ENCODE data around the gene KLHL24. TPM values are rescaled to one million over a fixed set of nuclear protein-coding genes. Genes with fewer than 3 reads are reported as not detected.
"Not testable (repeated sequence)": the region's sequence is repeated elsewhere in the genome, so short reads cannot be mapped to it uniquely, and the experiment has no call there.

The KLHL24 gene
- polyA plus RNA-seq, 3 donors from 2014 or later, result 33.4 to 52.5 (median 49.8) TPM

GRCh38 chr3:183695569-183696364 lies 60.3 kb downstream of the KLHL24 start:
- no peak for DNase-seq
- Mint-ChIP-seq H3K36me3 (no peaks in the 10 kb centered on the region), H3K27me3 (ENCODE audit: low read depth in 3 of 3) (peaks cover 0 to 4% (median 2%) of the 10 kb centered on the region in 3 donors), H3K9me3 (no peaks in the 10 kb centered on the region), H3K27ac (peak overlapping the region in 1 of 6 donors; percentile 8), H3K4me1 (peaks cover 30 to 34% of the 10 kb centered on the region in 2 donors), H3K4me3 (peak overlapping the region in 4 of 5 donors; percentile 14 to 91 (median 60))

- H3K9me3 Mint-ChIP-seq, result no peaks in the 10 kb centered on the region
- H3K36me3 Mint-ChIP-seq, result peaks cover 0 to 4% (median 0%) of the 10 kb centered on the region in 3 donors
- H3K4me3 Mint-ChIP-seq, result peak overlapping the region; percentile 78 to 91 (median 87)
- peak overlapping the region; percentile 78 to 94 (median 88) for H3K27ac Mint-ChIP-seq
- peaks cover 0 to 4% (median 2%) of the 10 kb centered on the region in 3 donors for H3K27me3 Mint-ChIP-seq (ENCODE audit: low read depth in 3 of 3)
- DNase-seq, result no peak
- peaks cover 35 to 43% of the 10 kb centered on the region in 2 donors for H3K4me1 Mint-ChIP-seq
Observed at GRCh38 chr3:183697123-183697609, 61.7 kb downstream of the KLHL24 start.

GRCh38 chr3:183697610-183698317 lies 62.3 kb downstream of the KLHL24 start, which contains the start of gene YEATS2:
YEATS2 (plus strand) TSS chr3:183697797; CDS start chr3:183715163, 17,366 bp downstream.
- Mint-ChIP-seq H3K27ac (peak within 1 kb of the TSS; percentile 78 to 94 (median 88)), H3K9me3 (no peaks in the 10 kb centered on the region), H3K4me3 (peak within 1 kb of the TSS; percentile 93 to 98 (median 95)), H3K27me3 (ENCODE audit: low read depth in 3 of 3) (peaks cover 0 to 4% (median 2%) of the 10 kb centered on the region in 3 donors), H3K4me1 (peaks cover 36 to 43% of the 10 kb centered on the region in 2 donors), H3K36me3 (peaks cover 0 to 4% (median 0%) of the 10 kb centered on the region in 3 donors)
- peak; percentile 62 to 73 (median 72) for DNase-seq

GRCh38 chr3:183698318-183698751 lies 62.9 kb downstream of the KLHL24 start:
- peak; percentile 34 to 41 (median 41) for DNase-seq
- H3K27ac Mint-ChIP-seq, result peak overlapping the region; percentile 75 to 92 (median 80)
- peaks cover 0 to 4% (median 2%) of the 10 kb centered on the region in 3 donors for H3K27me3 Mint-ChIP-seq (ENCODE audit: low read depth in 3 of 3)
- peak overlapping the region; percentile 93 to 98 (median 95) for H3K4me3 Mint-ChIP-seq
- H3K36me3 Mint-ChIP-seq, result peaks cover 0 to 4% (median 0%) of the 10 kb centered on the region in 3 donors
- peaks cover 40 to 46% of the 10 kb centered on the region in 2 donors for H3K4me1 Mint-ChIP-seq
- H3K9me3 Mint-ChIP-seq, result no peaks in the 10 kb centered on the region

- DNase-seq, result peak in 1 of 3 donors; percentile 2
- Mint-ChIP-seq H3K36me3 (peaks cover 0 to 4% (median 0%) of the 10 kb centered on the region in 3 donors), H3K4me3 (peak overlapping the region; percentile 93 to 98 (median 95)), H3K9me3 (no peaks in the 10 kb centered on the region), H3K4me1 (peaks cover 43 to 49% of the 10 kb centered on the region in 2 donors), H3K27me3 (ENCODE audit: low read depth in 3 of 3) (peaks cover 0 to 4% (median 2%) of the 10 kb centered on the region in 3 donors), H3K27ac (peak overlapping the region; percentile 75 to 92 (median 80))
Observed at GRCh38 chr3:183698756-183699155, 63.3 kb downstream of the KLHL24 start.

GRCh38 chr3:183699238-183699947 lies 64.0 kb downstream of the KLHL24 start:
- Mint-ChIP-seq H3K4me1 (peaks cover 46 to 55% of the 10 kb centered on the region in 2 donors), H3K9me3 (no peaks in the 10 kb centered on the region), H3K36me3 (peaks cover 0 to 4% (median 0%) of the 10 kb centered on the region in 3 donors), H3K27me3 (ENCODE audit: low read depth in 3 of 3) (peaks cover 0 to 4% (median 2%) of the 10 kb centered on the region in 3 donors), H3K27ac (peak overlapping the region; percentile 75 to 92 (median 80)), H3K4me3 (peak overlapping the region; percentile 93 to 98 (median 95))
- DNase-seq, result no peak

GRCh38 chr3:183701744-183702143 lies 66.3 kb downstream of the KLHL24 start:
- Mint-ChIP-seq H3K27me3 (ENCODE audit: low read depth in 3 of 3) (peaks cover 0 to 2% (median 2%) of the 10 kb centered on the region in 3 donors), H3K36me3 (peaks cover 0 to 4% (median 0%) of the 10 kb centered on the region in 3 donors), H3K9me3 (peaks cover 0 to 2% (median 0%) of the 10 kb centered on the region in 6 donors), H3K4me3 (no peak overlapping the region), H3K4me1 (peaks cover 50 to 56% of the 10 kb centered on the region in 2 donors), H3K27ac (peak overlapping the region in 2 of 6 donors; percentile 29 to 70)
- no peak for DNase-seq

GRCh38 chr3:183703892-183704291 lies 68.5 kb downstream of the KLHL24 start:
- H3K27me3 Mint-ChIP-seq (ENCODE audit: low read depth in 3 of 3); H3K27ac Mint-ChIP-seq; DNase-seq; H3K9me3 Mint-ChIP-seq; H3K4me3 Mint-ChIP-seq; H3K36me3 Mint-ChIP-seq: not testable (repeated sequence)
- H3K4me1 Mint-ChIP-seq, result peaks cover 40% of the 10 kb centered on the region in 2 donors

GRCh38 chr3:183710231-183710630 lies 74.8 kb downstream of the KLHL24 start:
- DNase-seq, result no peak
- Mint-ChIP-seq H3K4me1 (peaks cover 5 to 9% of the 10 kb centered on the region in 2 donors), H3K36me3 (peaks cover 0 to 2% (median 0%) of the 10 kb centered on the region in 3 donors), H3K27ac (no peak overlapping the region), H3K4me3 (no peak overlapping the region), H3K27me3 (ENCODE audit: low read depth in 3 of 3) (peaks cover 0 to 2% (median 0%) of the 10 kb centered on the region in 3 donors), H3K9me3 (peaks cover 0 to 2% (median 0%) of the 10 kb centered on the region in 6 donors)

GRCh38 chr3:183711516-183711915 lies 76.1 kb downstream of the KLHL24 start:
- Mint-ChIP-seq H3K27me3 (ENCODE audit: low read depth in 3 of 3) (peaks cover 0 to 2% (median 0%) of the 10 kb centered on the region in 3 donors), H3K4me1 (peaks cover 5% of the 10 kb centered on the region in 2 donors), H3K27ac (no peak overlapping the region), H3K9me3 (no peaks in the 10 kb centered on the region), H3K36me3 (peaks cover 0 to 6% (median 0%) of the 10 kb centered on the region in 3 donors), H3K4me3 (no peak overlapping the region)
- DNase-seq, result no peak

- Mint-ChIP-seq H3K4me3 (no peak overlapping the region), H3K27me3 (ENCODE audit: low read depth in 3 of 3) (peaks cover 0 to 1% (median 0%) of the 10 kb centered on the region in 3 donors), H3K4me1 (peaks cover 11 to 14% of the 10 kb centered on the region in 2 donors), H3K36me3 (peaks cover 11 to 25% (median 19%) of the 10 kb centered on the region in 3 donors), H3K9me3 (no peaks in the 10 kb centered on the region), H3K27ac (no peak overlapping the region)
- no peak for DNase-seq
Observed at GRCh38 chr3:183714622-183715021, 79.2 kb downstream of the KLHL24 start.

GRCh38 chr3:183718012-183718411 lies 82.6 kb downstream of the KLHL24 start:
- no peak for DNase-seq
- Mint-ChIP-seq H3K27ac (no peak overlapping the region), H3K9me3 (no peaks in the 10 kb centered on the region), H3K4me1 (peaks cover 9 to 10% of the 10 kb centered on the region in 2 donors), H3K4me3 (no peak overlapping the region), H3K27me3 (ENCODE audit: low read depth in 3 of 3) (peaks cover 0 to 2% (median 0%) of the 10 kb centered on the region in 3 donors), H3K36me3 (peaks cover 19 to 50% (median 24%) of the 10 kb centered on the region in 3 donors)

- peaks cover 0 to 2% (median 0%) of the 10 kb centered on the region in 3 donors for H3K27me3 Mint-ChIP-seq (ENCODE audit: low read depth in 3 of 3)
- H3K27ac Mint-ChIP-seq, result peak overlapping the region in 1 of 6 donors; percentile 74
- no peaks in the 10 kb centered on the region for H3K4me1 Mint-ChIP-seq
- H3K9me3 Mint-ChIP-seq, result no peaks in the 10 kb centered on the region
- H3K4me3 Mint-ChIP-seq, result no peak overlapping the region
- H3K36me3 Mint-ChIP-seq, result peaks cover 25 to 57% (median 37%) of the 10 kb centered on the region in 3 donors
- DNase-seq, result no peak
Observed at GRCh38 chr3:183725387-183725786, 90.0 kb downstream of the KLHL24 start.

Data from immature natural killer cell (primary cell).